H4 (cell line): Measurements from ENCODE around the gene SLC25A21. TPM values are rescaled to one million over a fixed set of nuclear protein-coding genes. Genes with fewer than 3 reads are reported as not detected.
"Not testable (repeated sequence)": the region's sequence is repeated elsewhere in the genome, so short reads cannot be mapped to it uniquely, and the experiment has no call there.

ENCODE experiments used
- DNase-seq: peaks from one replicate; pipeline ENCODE4 v3.0.0-alpha.2; 2015; ENCODE audit warnings: low spot score
- total RNA-seq: library from RNA; depleted of rRNA; stranded (reverse); fragments of >200 nt; shearing (Covaris generic); gene quantifications from 2 replicates; pipeline ENCODE4 v1.2.3, GENCODE V29; 2014

SLC25A21 gene
- total RNA-seq, 1 experiment from 2014 or later: not detected

- DNase-seq: no peak
These were observed 458.3 kb downstream of the SLC25A21 start for GRCh38 chr14:36713960-36714703.

DNA sequence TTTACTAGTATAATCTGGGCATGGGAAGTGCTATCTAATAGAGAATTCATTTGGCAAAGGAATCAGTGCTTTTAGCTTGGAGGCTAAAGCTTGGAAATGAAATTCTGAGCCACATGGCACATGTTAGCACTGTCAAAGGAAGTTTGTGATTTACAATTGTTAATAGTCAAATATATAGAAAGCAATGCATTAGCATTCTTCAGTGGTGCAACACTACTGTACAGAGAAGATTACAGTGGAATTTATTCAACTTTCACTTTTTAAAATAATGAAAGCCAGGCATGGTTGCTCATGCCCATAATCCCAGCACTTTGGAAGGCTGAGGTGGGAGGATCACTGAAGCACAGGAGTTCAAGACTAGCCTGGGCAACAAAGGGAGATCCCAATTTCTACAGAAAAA lies 464.8 kb downstream of the SLC25A21 start:
- no peak for DNase-seq

DNA sequence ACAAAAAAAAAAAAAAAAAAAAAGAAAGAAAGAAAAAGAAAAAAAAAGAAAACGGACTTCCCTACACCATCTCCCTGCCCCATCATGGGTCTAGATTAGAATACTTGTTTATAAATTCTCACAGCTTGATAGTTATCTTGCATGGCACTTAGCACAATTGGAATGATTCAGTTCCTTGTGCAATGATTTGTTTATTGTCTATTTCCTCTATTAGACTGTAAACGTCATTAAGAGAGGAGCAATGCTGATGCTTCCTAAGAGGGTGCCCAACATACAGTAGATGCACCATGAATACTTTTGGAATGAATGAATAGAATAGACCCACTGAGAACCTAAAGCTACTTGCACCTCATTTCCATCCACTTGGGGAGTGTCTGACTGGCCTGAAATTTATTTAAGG lies 469.9 kb downstream of the SLC25A21 start:
- DNase-seq: peak; percentile 62

GRCh38 chr14:36701132-36701531 lies 471.3 kb downstream of the SLC25A21 start:
- no peak for DNase-seq

DNA sequence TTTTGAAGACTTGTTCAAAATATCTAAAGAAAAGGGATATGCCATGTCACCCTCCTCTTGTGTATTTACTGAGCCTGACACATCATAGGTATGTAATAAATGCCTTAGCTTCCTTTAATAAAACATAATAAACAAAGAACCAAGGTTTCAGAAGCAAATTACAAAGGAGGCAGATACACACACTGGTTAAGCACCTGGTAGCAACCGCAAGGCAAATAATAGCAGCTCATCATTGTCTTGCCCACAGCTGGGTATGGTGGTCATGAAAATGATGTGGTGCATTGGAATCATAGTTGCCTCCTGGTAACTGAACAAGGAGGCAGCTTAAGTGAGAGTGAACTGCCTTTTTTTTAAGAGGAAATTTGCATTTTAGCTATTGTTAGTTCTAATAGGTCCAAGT lies 471.8 kb downstream of the SLC25A21 start:
- DNase-seq: no peak

DNA sequence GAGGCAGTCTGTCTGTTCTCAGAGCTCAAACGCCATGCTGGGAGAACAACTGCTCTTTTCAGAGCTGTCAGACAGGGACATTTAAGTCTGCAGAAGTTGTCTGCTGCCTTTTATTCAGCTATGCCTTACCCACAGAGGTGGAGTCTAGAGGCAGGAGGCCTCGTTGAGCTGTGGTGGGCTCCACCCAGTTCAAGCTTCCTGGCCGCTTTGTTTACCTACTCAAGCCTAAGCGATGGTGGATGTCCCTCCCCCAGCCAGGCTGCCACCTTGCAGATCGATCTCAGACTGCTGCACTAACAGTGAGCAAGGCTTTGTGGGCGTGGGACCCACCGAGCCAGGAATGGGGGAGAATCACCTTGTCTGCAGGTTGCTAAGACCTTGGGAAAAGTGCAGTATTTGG lies 473.0 kb downstream of the SLC25A21 start:
- DNase-seq: not testable (repeated sequence)

- DNase-seq: peak; percentile 23
These were observed 481.9 kb downstream of the SLC25A21 start for GRCh38 chr14:36690311-36691040.

DNA sequence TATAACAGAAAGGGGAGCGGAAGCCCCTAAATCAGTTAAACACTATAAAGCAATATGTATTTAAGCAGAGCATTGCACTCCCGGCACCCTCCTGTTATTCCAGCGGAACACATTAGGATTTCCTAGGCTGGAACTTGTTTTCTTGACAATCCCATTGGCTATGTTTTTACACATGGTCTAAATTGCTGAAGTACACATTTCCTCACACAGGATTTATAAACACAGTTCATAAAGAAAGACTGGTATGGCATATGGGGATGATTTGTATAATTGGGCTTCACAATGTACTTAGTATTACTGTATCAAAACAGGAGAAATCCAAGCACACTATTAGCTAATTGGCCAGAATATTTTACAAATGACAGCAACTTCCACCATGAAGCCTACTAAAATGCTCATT lies 487.5 kb downstream of the SLC25A21 start:
- DNase-seq: no peak

DNA sequence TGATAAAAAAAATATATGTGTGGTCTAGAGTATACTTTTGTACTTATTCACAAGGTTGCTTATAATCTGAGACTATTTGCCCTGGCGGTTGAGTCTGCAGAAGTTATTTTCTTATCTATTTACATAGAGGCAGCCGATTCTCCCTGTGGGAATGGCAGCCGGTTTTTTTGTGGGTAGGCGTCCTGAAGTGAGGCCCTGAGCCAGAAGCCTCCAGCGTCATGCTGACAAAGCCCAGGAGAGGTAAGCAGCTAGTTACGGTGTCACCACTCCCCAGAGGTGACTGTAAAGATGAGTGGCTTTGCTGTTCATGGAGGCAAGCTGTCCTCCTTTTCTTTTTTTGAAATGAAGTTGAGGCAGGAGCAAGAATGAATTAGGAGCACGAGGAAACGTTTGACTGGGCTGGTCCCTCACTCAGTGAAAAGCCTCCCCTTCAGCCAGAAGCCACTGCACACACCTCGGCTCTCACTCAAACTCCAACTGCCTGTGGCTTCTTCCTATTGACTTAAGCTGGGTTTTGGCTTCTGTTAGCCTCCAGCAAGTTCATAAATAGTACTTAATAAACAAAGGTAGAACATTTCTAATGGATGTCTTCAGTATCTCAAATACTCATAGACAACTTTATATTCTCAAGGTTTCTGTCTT lies 489.2 kb downstream of the SLC25A21 start:
- DNase-seq: no peak

GRCh38 chr14:36682338-36682737 lies 490.1 kb downstream of the SLC25A21 start:
- DNase-seq: no peak

DNA sequence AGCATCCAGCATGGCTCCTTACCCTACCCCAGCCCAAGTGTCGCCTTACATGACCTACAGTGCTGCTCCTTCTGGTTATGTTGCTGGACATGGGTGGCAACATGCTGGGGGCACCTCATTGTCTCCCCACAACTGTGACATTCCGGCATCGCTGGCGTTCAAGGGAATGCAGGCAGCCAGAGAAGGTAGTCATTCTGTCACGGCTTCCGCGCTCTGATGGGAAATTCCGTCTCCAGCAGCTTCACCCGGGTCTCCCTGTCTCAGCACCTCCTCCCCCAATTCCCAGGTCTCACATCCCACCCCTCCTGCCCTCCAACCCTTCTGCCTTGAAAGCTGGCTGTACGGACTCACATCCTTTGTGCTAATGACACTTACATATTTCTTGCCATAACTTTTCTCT lies 496.2 kb downstream of the SLC25A21 start:
- no peak for DNase-seq

GRCh38 chr14:36675581-36675980 lies 496.8 kb downstream of the SLC25A21 start:
- no peak for DNase-seq

GRCh38 chr14:36674659-36675058 lies 497.7 kb downstream of the SLC25A21 start:
- DNase-seq: no peak

- no peak for DNase-seq
These were observed 500.3 kb downstream of the SLC25A21 start for GRCh38 chr14:36672095-36672494.

GRCh38 chr14:36671149-36671548 lies 501.3 kb downstream of the SLC25A21 start:
- no peak for DNase-seq

DNA sequence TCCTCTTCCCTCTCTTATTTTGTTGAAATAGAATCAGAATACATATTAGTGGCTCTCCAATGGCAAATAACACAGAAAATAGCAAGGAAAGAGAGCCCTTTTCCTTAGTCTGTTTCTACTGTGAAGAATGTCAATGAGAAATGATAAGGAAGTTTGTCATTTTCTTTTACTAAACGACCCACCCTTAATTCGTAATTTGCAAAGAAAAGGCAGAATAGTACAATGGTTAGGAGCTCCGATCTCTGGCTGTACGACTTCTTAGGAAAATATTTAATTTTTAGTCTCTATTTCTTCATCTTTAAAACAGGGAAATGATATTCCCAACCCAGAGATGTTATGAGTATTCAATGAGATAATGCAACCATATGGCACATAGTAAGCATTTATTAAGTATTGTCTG lies 504.7 kb downstream of the SLC25A21 start:
- no peak for DNase-seq

- no peak for DNase-seq
These were observed 505.8 kb downstream of the SLC25A21 start for GRCh38 chr14:36666416-36667206.

GRCh38 chr14:36665887-36666415 lies 506.5 kb downstream of the SLC25A21 start:
- no peak for DNase-seq

GRCh38 chr14:36664322-36665193 lies 507.8 kb downstream of the SLC25A21 start:
- DNase-seq: no peak

GRCh38 chr14:36663404-36664321 lies 508.7 kb downstream of the SLC25A21 start:
- no peak for DNase-seq
